Neural progenitor cell (in vitro differentiated cells): ENCODE data around the gene SPATA33.

Source experiments
- EZH2 ChIP-seq: fragments of 200-600 bp; sonication (generic); IDR thresholded peaks from 2 replicates; pipeline ENCODE4 v1.6.1; 2017; ENCODE audit warnings: antibody characterized with exemption, mild to moderate bottlenecking, moderate library complexity
- EZH2phosphoT487 ChIP-seq: fragments of 200-600 bp; sonication (generic); IDR thresholded peaks from 2 replicates; pipeline ENCODE4 v1.6.1; 2017; ENCODE audit warnings: antibody characterized with exemption
- TF ChIP-seq, protein P1 (sequence below): fragments of 200-600 bp; sonication (generic); IDR thresholded peaks from 2 replicates; pipeline ENCODE4 v1.5.1; 2017; ENCODE audit warnings: antibody characterized with exemption, mild to moderate bottlenecking

DNA sequence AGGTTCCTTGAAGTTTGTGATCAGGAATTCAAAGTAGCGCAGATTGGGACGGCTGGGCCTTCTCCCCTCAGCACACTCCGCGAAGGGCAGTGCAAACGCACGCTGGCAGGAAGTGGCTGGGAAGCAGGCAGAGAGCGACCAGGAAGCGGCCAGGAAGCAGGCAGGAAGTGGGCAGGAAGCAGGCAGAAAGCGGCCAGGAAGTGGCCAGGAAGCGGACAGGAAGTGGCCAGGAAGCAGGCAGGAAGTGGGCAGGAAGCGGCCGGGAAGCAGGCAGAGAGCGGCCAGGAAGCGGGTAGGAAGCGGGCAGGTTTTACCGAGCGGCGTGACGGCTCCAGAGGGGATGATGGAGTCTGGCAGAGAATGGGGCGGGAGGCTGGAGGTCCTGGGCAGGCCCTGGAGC is 41.0 kb upstream of the SPATA33 start:
- TF ChIP-seq, protein P1, sequence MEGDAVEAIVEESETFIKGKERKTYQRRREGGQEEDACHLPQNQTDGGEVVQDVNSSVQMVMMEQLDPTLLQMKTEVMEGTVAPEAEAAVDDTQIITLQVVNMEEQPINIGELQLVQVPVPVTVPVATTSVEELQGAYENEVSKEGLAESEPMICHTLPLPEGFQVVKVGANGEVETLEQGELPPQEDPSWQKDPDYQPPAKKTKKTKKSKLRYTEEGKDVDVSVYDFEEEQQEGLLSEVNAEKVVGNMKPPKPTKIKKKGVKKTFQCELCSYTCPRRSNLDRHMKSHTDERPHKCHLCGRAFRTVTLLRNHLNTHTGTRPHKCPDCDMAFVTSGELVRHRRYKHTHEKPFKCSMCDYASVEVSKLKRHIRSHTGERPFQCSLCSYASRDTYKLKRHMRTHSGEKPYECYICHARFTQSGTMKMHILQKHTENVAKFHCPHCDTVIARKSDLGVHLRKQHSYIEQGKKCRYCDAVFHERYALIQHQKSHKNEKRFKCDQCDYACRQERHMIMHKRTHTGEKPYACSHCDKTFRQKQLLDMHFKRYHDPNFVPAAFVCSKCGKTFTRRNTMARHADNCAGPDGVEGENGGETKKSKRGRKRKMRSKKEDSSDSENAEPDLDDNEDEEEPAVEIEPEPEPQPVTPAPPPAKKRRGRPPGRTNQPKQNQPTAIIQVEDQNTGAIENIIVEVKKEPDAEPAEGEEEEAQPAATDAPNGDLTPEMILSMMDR = no peak
- no peak for TF ChIP-seq EZH2
- no peak for TF ChIP-seq EZH2phosphoT487
